Measurements from ENCODE around the gene LRFN2. TPM values are rescaled to one million over a fixed set of nuclear protein-coding genes. Genes with fewer than 3 reads are reported as not detected.

The LRFN2 gene
- total RNA-seq, 1 experiment from 2014 or later = not detected

- Histone ChIP-seq H3K36me3 (no peaks in the 10 kb centered on the region), H3K9me3 (replicated peaks) (no peaks in the 10 kb centered on the region), H3K4me3 (no peak overlapping the region), H3K27ac (no peak overlapping the region), H3K4me1 (replicated peaks) (no peaks in the 10 kb centered on the region), H3K27me3 (replicated peaks) (no peaks in the 10 kb centered on the region)
- DNase-seq (ENCODE audit: low read depth in 1 of 2, low spot score in 2 of 2) = no peak
Observed at GRCh38 chr6:40436685-40437604, 150.2 kb downstream of the LRFN2 start.

DNA sequence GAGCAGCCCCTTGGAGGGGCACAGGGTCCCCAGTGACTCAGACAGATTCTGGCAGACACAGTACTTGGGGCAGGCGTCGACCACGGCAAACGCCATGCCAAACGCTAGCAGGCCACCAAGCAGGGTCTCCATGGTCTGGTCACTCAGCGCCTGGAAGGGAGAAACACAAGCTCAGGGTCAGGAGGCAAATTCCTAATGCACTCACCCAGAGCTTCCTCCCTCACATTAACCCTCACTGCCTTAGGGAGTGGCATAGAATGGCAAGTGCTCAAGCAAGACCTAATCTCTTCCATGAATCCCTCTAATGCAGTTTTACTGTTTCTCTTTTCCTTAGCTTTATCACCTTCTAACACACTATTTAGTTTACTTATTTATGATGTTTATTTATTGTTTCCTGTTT lies 154.2 kb downstream of the LRFN2 start:
- H3K4me1 ChIP-seq (replicated peaks) = no peaks in the 10 kb centered on the region
- H3K27me3 ChIP-seq (replicated peaks) = no peaks in the 10 kb centered on the region
- DNase-seq (ENCODE audit: low read depth in 1 of 2, low spot score in 2 of 2) = no peak
- H3K36me3 ChIP-seq = no peaks in the 10 kb centered on the region
- no peak overlapping the region for H3K27ac ChIP-seq
- no peaks in the 10 kb centered on the region for H3K9me3 ChIP-seq (replicated peaks)
- no peak overlapping the region for H3K4me3 ChIP-seq

- no peak for DNase-seq (ENCODE audit: low read depth in 1 of 2, low spot score in 2 of 2)
- Histone ChIP-seq H3K36me3 (no peaks in the 10 kb centered on the region), H3K4me1 (replicated peaks) (no peaks in the 10 kb centered on the region), H3K27ac (no peak overlapping the region), H3K27me3 (replicated peaks) (no peaks in the 10 kb centered on the region), H3K4me3 (no peak overlapping the region), H3K9me3 (replicated peaks) (no peaks in the 10 kb centered on the region)
Observed at GRCh38 chr6:40431706-40432105, 155.5 kb downstream of the LRFN2 start.

DNA sequence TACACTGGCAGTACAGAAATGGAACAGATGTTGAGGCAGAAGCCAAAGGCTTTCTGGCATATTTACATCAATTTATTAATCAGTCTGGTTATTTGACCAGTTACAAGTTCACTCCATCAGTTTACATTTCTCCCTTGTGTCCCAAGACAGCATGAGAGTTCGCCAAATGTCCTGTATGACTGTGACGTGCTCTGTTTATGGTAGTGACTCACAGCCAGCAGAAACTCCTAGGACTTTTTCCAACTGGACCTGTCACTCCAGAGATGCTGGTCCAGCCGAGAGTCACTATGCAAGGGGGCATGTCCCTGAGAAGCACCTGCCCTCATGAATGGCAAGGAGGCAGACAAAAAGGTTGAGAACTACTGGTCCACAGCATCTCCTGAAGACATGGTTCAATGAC lies 160.0 kb downstream of the LRFN2 start:
- Histone ChIP-seq H3K27ac (no peak overlapping the region), H3K4me3 (no peak overlapping the region), H3K9me3 (replicated peaks) (no peaks in the 10 kb centered on the region), H3K36me3 (no peaks in the 10 kb centered on the region), H3K27me3 (replicated peaks) (0 out of 2 replicates have a peak, but pooled peaks cover 3% of the 10 kb centered on the region), H3K4me1 (replicated peaks) (no peaks in the 10 kb centered on the region)
- DNase-seq (ENCODE audit: low read depth in 1 of 2, low spot score in 2 of 2) = no peak

DNA sequence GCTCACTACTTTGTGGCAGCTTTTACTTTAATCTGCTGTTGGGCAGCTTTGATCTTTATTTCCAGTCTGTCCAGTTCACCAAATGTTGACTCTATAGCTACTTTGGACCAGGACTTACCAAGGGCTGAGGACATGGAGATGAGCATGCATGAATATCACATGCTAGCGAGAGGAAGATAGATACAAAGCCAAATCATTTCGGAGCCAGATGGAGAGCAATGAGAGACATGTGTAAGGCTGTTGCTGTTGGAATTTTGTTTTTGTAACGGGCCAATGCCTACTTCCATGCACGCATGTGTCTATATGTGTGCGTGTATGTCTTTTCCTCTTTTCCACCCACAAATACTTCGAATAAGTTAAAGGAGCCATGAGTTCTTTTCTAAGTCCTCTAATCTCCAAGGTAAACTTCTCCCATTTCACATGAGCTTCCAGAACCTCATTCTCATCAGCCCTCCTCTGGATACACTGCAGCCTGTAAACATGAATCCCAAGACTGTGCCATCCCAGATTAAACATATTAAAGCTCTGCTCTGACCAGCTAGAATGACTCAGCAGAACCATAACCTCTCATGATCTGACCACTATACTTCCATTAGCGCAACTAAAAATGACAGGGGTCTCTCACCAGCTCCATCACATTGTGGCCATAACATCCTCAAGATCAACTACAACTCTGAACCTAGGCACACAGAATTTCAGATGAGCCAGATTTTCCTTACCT lies 160.7 kb downstream of the LRFN2 start:
- Histone ChIP-seq H3K4me3 (no peak overlapping the region), H3K36me3 (no peaks in the 10 kb centered on the region), H3K27me3 (replicated peaks) (0 out of 2 replicates have a peak, but pooled peaks cover 3% of the 10 kb centered on the region), H3K27ac (no peak overlapping the region), H3K4me1 (replicated peaks) (no peaks in the 10 kb centered on the region), H3K9me3 (replicated peaks) (no peaks in the 10 kb centered on the region)
- DNase-seq (ENCODE audit: low read depth in 1 of 2, low spot score in 2 of 2) = no peak

DNA sequence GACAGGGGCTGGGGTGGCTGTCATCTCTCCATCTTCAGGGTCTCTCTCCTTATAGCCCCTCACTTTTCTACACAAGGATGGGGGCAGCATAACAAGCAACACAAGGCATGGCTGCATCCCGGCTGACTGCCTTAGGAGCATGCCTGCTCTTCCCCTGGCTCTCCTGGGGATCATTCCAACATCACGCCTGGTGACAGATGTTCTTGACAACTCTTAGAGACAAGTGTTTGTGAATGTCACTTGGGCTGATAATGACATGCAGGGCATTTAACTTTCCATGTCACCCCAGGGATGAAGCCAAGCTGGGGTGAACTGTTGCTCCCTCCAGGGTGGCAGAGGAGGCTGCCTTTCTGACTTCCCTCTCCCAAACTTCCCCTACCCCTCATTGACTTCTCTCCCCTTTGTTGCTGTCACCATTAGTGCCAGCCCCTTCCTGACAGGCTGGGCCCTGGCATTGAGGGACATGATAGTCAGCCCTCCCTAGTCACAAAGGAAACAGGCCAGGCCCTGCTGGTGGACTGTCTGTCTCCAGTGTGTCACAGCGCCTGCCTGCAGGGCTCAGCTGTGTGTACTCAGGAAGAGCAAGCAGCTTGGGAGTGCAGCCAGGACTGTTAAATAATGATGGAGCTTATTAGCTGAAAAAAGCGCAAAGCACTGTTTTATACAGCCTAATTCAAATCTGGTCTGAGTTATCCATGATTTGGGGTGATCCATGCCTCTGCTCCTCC lies 161.8 kb downstream of the LRFN2 start:
- H3K4me3 ChIP-seq = no peak overlapping the region
- no peaks in the 10 kb centered on the region for H3K4me1 ChIP-seq (replicated peaks)
- no peaks in the 10 kb centered on the region for H3K36me3 ChIP-seq
- no peak for DNase-seq (ENCODE audit: low read depth in 1 of 2, low spot score in 2 of 2)
- H3K27me3 ChIP-seq (replicated peaks) = 0 out of 2 replicates have a peak, but pooled peaks cover 10% of the 10 kb centered on the region
- no peaks in the 10 kb centered on the region for H3K9me3 ChIP-seq (replicated peaks)
- H3K27ac ChIP-seq = no peak overlapping the region

DNA sequence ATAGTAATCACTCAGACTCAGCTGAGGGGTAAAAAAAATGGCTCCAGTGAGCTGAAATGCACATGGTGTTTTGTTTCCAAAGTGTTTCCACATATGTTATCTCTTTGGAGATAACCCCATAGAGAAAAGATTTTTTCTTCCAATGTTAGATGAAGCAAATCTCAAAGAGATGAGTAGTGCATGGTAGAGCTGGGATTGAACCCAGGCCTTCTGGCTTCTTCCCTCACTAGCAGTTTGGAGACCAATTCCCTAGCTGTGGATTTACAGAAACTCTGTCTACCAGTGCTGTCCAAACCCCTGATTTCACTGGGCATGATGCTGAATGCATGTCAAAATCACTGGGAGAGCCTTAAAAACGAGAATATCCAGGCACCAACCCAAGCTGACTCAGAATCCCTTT lies 165.1 kb downstream of the LRFN2 start:
- Histone ChIP-seq H3K27ac (no peak overlapping the region), H3K4me1 (replicated peaks) (no peaks in the 10 kb centered on the region), H3K9me3 (replicated peaks) (no peaks in the 10 kb centered on the region), H3K27me3 (replicated peaks) (0 out of 2 replicates have a peak, but pooled peaks cover 10% of the 10 kb centered on the region), H3K4me3 (no peak overlapping the region), H3K36me3 (no peaks in the 10 kb centered on the region)
- no peak for DNase-seq (ENCODE audit: low read depth in 1 of 2, low spot score in 2 of 2)

DNA sequence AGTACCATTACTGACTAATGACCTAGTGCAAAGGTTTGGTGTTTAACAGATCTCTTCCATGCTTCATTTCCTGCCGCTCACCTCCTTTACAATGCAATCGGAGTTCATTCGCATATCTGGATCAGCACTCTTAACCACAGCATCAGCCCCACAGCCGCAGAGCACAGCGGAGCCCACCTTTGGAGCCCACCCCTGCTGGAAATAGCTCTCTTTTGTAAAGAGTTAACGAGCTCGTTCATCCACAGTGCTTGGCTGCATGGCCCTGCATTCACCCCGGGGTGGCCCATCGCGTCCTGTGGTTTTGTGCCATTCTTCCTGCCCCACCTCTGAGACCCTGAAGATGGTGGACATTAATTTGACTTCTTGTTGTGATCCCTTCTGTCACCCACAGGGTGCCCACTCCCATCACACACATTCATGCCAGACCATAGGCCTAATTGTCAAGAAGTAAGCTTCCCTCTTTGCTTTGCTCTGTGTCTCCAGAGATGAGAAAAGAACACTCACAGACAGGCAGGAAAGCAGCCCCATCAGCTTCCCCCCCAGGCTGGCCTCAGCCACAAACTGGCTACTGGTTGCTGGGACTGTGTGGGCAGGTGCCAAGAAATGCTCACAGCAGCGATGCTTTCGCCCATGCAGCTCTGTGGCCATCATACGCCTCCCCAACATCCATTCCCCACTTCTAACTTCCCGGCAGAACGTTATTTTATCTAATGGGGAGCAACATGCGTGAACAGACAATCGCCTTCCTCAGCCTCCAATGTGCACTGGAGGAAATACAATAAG lies 167.0 kb downstream of the LRFN2 start:
- H3K27ac ChIP-seq = no peak overlapping the region

DNA sequence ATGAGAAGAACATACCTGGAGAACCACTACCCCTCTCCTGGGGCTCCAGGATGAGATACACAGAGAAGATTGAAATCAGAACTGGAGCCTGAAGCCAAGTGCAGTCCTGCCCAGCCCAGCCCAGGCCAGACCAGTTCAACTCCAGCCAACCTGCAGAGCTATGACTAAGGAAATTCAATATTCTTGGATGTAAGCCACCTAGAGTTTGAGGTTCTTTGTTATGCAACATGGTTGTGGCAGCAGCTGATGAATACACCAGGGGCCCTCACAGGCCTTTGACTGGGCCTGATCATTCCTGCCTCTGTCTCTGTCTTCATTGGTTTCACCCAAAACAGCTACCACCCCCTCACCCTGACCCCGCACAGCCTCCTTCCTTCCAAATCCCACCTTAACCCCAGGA lies 167.8 kb downstream of the LRFN2 start:
- DNase-seq (ENCODE audit: low read depth in 1 of 2, low spot score in 2 of 2) = no peak
- no peaks in the 10 kb centered on the region for H3K36me3 ChIP-seq
- no peaks in the 10 kb centered on the region for H3K4me1 ChIP-seq (replicated peaks)
- H3K9me3 ChIP-seq (replicated peaks) = no peaks in the 10 kb centered on the region
- H3K27ac ChIP-seq = no peak overlapping the region
- H3K27me3 ChIP-seq (replicated peaks) = 0 out of 2 replicates have a peak, but pooled peaks cover 10% of the 10 kb centered on the region
- H3K4me3 ChIP-seq = no peak overlapping the region

More for the DNA sequence above, 167.0 kb downstream of the LRFN2 start:
- no peaks in the 10 kb centered on the region for H3K4me1 ChIP-seq (replicated peaks)
- H3K27me3 ChIP-seq (replicated peaks) = 0 out of 2 replicates have a peak, but pooled peaks cover 10% of the 10 kb centered on the region
- no peak for DNase-seq (ENCODE audit: low read depth in 1 of 2, low spot score in 2 of 2)
- H3K4me3 ChIP-seq = no peak overlapping the region
- H3K36me3 ChIP-seq = no peaks in the 10 kb centered on the region
- H3K9me3 ChIP-seq (replicated peaks) = no peaks in the 10 kb centered on the region

DNA sequence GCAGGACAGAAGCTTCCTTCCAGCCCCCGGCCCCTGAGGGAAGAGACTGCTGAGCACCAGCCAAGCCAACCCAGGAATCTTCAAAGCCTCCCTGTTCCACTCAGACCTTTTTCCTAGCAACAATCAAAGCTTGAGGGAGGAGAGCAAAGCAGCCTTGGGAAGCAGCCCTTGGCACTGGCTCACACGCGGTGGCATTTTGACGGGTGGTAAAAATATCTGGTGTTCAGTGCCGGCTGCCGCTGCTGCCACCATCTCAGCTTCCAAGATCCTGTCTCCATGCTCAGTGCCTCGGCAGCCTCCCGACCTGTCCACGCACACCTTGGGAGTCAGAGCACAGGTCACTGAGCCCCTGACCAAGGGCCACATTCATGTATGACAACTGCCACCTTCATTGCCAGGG lies 170.1 kb downstream of the LRFN2 start:
- no peaks in the 10 kb centered on the region for H3K4me1 ChIP-seq (replicated peaks)
- H3K27ac ChIP-seq = no peak overlapping the region
- no peak overlapping the region for H3K4me3 ChIP-seq
- no peaks in the 10 kb centered on the region for H3K9me3 ChIP-seq (replicated peaks)
- H3K36me3 ChIP-seq = no peaks in the 10 kb centered on the region
- DNase-seq (ENCODE audit: low read depth in 1 of 2, low spot score in 2 of 2) = no peak
- 0 out of 2 replicates have a peak, but pooled peaks cover 7% of the 10 kb centered on the region for H3K27me3 ChIP-seq (replicated peaks)

DNA sequence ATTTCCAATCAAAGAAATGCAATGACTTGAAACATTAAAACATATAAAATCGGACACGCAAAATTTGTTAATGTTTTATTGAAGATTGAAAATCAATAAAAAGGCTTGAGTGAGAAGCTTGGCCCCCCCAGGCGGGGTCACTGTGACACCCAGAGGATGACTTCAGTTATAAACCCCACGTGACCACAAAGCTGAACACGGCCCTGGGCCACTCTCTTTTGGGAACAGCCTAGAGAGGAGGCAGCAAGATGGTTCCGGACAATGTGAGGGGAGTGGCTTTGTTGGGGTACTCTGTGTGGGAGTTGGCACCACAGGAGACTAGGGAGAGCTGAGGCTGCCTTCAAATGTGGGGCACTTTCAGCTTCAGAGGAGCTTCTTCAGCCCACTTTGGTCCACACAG lies 172.5 kb downstream of the LRFN2 start:
- Histone ChIP-seq H3K27ac (no peak overlapping the region), H3K4me1 (replicated peaks) (no peaks in the 10 kb centered on the region), H3K9me3 (replicated peaks) (no peaks in the 10 kb centered on the region), H3K36me3 (no peaks in the 10 kb centered on the region), H3K27me3 (replicated peaks) (no peaks in the 10 kb centered on the region), H3K4me3 (no peak overlapping the region)
- no peak for DNase-seq (ENCODE audit: low read depth in 1 of 2, low spot score in 2 of 2)

DNA sequence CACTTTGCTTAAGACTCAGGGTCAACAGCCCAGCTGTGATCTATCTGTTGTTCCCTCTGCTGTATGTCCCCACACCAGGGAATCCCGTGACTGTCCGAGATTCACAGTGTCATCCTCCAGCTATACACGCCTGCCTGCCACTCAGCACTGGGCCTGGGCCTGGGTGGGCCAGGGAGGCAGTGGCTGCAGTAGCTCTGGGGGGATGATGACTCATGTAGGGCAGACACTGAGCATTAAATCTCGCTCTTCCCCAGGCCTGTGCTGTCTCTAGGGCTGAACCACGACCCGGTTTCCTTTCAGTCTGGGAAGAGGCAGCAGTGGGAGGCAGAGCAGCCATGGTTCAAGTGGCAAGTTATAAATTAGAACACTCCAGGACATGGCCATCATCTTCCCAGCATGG lies 173.9 kb downstream of the LRFN2 start:
- H3K27ac ChIP-seq = no peak overlapping the region
- H3K4me3 ChIP-seq = no peak overlapping the region
- no peaks in the 10 kb centered on the region for H3K27me3 ChIP-seq (replicated peaks)
- DNase-seq (ENCODE audit: low read depth in 1 of 2, low spot score in 2 of 2) = no peak
- no peaks in the 10 kb centered on the region for H3K9me3 ChIP-seq (replicated peaks)
- H3K36me3 ChIP-seq = no peaks in the 10 kb centered on the region
- no peaks in the 10 kb centered on the region for H3K4me1 ChIP-seq (replicated peaks)

DNA sequence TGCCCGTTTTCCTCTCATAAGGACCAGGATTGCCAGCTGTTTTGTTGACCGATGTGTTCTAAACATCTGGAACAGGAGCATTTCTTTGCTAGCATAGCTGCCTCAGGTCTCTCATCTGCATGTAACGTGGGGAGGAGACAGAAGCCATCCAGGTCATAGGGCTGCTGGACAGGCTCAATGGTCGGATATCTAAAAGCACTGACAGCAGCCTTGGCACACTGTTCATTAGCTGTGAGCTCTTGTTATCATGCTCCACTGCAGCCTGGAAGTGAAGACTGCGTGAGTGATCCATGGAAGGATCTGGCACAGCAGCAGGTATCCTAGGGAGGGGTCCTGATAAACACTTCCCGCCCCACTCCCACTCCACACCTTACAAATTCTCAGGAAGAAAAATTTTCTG lies 175.3 kb downstream of the LRFN2 start:
- no peak overlapping the region for H3K4me3 ChIP-seq
- H3K36me3 ChIP-seq = no peaks in the 10 kb centered on the region
- no peaks in the 10 kb centered on the region for H3K4me1 ChIP-seq (replicated peaks)

More for the DNA sequence above, 175.3 kb downstream of the LRFN2 start:
- Histone ChIP-seq H3K27me3 (replicated peaks) (no peaks in the 10 kb centered on the region), H3K27ac (no peak overlapping the region), H3K9me3 (replicated peaks) (no peaks in the 10 kb centered on the region)
- no peak for DNase-seq (ENCODE audit: low read depth in 1 of 2, low spot score in 2 of 2)
